Smooth muscle cell (in vitro differentiated cells): ENCODE data around the gene PPP1R15A. TPM values are rescaled to one million over a fixed set of nuclear protein-coding genes. Genes with fewer than 3 reads are reported as not detected.
"Not testable (repeated sequence)": the region's sequence is repeated elsewhere in the genome, so short reads cannot be mapped to it uniquely, and the experiment has no call there.

Experiments used
- DNase-seq: peaks from one replicate; lab custom pipeline; 2025; ENCODE audit not compliant: unreplicated experiment; lab: John Stamatoyannopoulos, UW
- H2AFZ ChIP-seq: fragments of 200-600 bp; sonication (generic); 2 replicates; pipeline ENCODE4 v1.6.0; 2016; ENCODE audit warnings: antibody characterized with exemption, low read depth, mild to moderate bottlenecking
- H3F3A ChIP-seq: fragments of 200-600 bp; sonication (generic); 2 replicates; pipeline ENCODE4 v1.6.0; 2017; ENCODE audit warnings: antibody characterized with exemption, low read depth
- H3K27ac ChIP-seq: fragments of 200-600 bp; sonication (generic); 2 replicates; pipeline ENCODE4 v1.5.1; 2016; ENCODE audit warnings: low read depth, mild to moderate bottlenecking
- H3K27me3 ChIP-seq: fragments of 200-600 bp; sonication (generic); 2 replicates; pipeline ENCODE4 v1.6.1; 2016; ENCODE audit warnings: low read depth, mild to moderate bottlenecking
- H3K36me3 ChIP-seq: fragments of 200-600 bp; sonication (generic); 2 replicates; pipeline ENCODE4 v1.5.1; 2016; ENCODE audit warnings: low read depth
- H3K4me1 ChIP-seq: fragments of 200-600 bp; sonication (generic); 2 replicates; pipeline ENCODE4 v1.5.1; 2016; ENCODE audit warnings: low read depth
- H3K4me2 ChIP-seq: fragments of 200-600 bp; sonication (generic); 2 replicates; pipeline ENCODE4 v1.6.0; 2016; ENCODE audit warnings: mild to moderate bottlenecking
- H3K4me3 ChIP-seq: fragments of 200-600 bp; sonication (generic); 2 replicates; pipeline ENCODE4 v1.5.1; 2016; ENCODE audit warnings: mild to moderate bottlenecking
- H3K79me2 ChIP-seq: fragments of 200-600 bp; sonication (generic); 2 replicates; pipeline ENCODE4 v1.6.0; 2016; ENCODE audit warnings: low read depth, mild to moderate bottlenecking
- H3K9ac ChIP-seq: fragments of 200-600 bp; sonication (generic); 2 replicates; pipeline ENCODE4 v1.6.0; 2016; ENCODE audit warnings: low read depth
- H3K9me3 ChIP-seq: fragments of 200-600 bp; sonication (generic); replicated peaks from 2 replicates; pipeline ENCODE4 v1.5.1; 2016; ENCODE audit warnings: low read depth
- H4K20me1 ChIP-seq: fragments of 200-600 bp; sonication (generic); 2 replicates; pipeline ENCODE4 v1.6.0; 2016; ENCODE audit warnings: low read depth
- WGBS: methylation state at CpG from one replicate; pipeline ENCODE4 v1.1.7; 2016; ENCODE audit warnings: low lambda C conversion rate; 5-methylcytosine and 5-hydroxymethylcytosine counted together
- polyA plus RNA-seq: library from polyadenylated mRNA; unstranded; fragments of >200 nt; fragmentation: Nextera tagmentation; extraction: Ambion mirVana; gene quantifications from 2 replicates; pipeline ENCODE4 v1.2.1, GENCODE V29; 2016
- total RNA-seq: library from RNA; depleted of rRNA; stranded (reverse); fragments of >200 nt; gene quantifications from 2 replicates; pipeline ENCODE4 v1.2.3, GENCODE V29; 2014
- TF ChIP-seq, protein P1 (sequence below): fragments of 200-600 bp; sonication (generic); IDR thresholded peaks from 2 replicates; pipeline ENCODE4 v1.5.1; 2017; ENCODE audit warnings: borderline replicate concordance, mild to moderate bottlenecking, antibody characterized with exemption; ENCODE audit not compliant: insufficient read depth, poor library complexity, severe bottlenecking

The PPP1R15A gene
- total and polyA plus RNA-seq, 2 experiments from 2014 or later, result 88.5 to 339 TPM

DNA sequence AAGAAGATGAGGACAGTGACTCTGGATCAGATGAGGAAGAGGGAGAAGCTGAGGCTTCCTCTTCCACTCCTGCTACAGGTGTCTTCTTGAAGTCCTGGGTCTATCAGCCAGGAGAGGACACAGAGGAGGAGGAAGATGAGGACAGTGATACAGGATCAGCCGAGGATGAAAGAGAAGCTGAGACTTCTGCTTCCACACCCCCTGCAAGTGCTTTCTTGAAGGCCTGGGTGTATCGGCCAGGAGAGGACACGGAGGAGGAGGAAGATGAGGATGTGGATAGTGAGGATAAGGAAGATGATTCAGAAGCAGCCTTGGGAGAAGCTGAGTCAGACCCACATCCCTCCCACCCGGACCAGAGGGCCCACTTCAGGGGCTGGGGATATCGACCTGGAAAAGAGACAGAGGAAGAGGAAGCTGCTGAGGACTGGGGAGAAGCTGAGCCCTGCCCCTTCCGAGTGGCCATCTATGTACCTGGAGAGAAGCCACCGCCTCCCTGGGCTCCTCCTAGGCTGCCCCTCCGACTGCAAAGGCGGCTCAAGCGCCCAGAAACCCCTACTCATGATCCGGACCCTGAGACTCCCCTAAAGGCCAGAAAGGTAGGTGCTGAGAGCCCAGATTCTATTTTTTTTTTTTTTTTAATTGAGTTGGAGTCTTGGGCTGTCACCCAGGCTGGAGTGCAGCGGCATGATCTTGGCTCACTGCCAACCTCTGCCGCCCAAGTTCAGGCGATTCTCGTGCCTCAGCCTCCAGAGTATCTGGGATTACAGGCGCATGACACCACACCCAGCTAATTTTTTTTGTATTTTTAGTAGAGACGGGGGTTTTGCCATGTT lies 2.3 kb downstream of the PPP1R15A start:
- no peaks in the 10 kb centered on the region for H3K27me3 ChIP-seq
- H3K4me2 ChIP-seq, result peak overlapping the region; percentile 98
- H2AFZ ChIP-seq, result no peak overlapping the region
- H3K79me2 ChIP-seq, result peaks cover 38% of the 10 kb centered on the region
- WGBS, result 38% methylated on average over 17 of the region's 17 CpGs
- peak overlapping the region; percentile 100 for H3K27ac ChIP-seq
- peak overlapping the region; percentile 97 for H3K4me3 ChIP-seq
- DNase-seq, result no peak
- H4K20me1 ChIP-seq, result peaks cover 63% of the 10 kb centered on the region
- peak overlapping the region; percentile 100 for H3K9ac ChIP-seq
- H3K9me3 ChIP-seq, result no peaks in the 10 kb centered on the region
- peaks cover 48% of the 10 kb centered on the region for H3F3A ChIP-seq
- TF ChIP-seq, protein P1, sequence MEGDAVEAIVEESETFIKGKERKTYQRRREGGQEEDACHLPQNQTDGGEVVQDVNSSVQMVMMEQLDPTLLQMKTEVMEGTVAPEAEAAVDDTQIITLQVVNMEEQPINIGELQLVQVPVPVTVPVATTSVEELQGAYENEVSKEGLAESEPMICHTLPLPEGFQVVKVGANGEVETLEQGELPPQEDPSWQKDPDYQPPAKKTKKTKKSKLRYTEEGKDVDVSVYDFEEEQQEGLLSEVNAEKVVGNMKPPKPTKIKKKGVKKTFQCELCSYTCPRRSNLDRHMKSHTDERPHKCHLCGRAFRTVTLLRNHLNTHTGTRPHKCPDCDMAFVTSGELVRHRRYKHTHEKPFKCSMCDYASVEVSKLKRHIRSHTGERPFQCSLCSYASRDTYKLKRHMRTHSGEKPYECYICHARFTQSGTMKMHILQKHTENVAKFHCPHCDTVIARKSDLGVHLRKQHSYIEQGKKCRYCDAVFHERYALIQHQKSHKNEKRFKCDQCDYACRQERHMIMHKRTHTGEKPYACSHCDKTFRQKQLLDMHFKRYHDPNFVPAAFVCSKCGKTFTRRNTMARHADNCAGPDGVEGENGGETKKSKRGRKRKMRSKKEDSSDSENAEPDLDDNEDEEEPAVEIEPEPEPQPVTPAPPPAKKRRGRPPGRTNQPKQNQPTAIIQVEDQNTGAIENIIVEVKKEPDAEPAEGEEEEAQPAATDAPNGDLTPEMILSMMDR, result no peak
- no peaks in the 10 kb centered on the region for H3K36me3 ChIP-seq
- H3K4me1 ChIP-seq, result peaks cover 6% of the 10 kb centered on the region

DNA sequence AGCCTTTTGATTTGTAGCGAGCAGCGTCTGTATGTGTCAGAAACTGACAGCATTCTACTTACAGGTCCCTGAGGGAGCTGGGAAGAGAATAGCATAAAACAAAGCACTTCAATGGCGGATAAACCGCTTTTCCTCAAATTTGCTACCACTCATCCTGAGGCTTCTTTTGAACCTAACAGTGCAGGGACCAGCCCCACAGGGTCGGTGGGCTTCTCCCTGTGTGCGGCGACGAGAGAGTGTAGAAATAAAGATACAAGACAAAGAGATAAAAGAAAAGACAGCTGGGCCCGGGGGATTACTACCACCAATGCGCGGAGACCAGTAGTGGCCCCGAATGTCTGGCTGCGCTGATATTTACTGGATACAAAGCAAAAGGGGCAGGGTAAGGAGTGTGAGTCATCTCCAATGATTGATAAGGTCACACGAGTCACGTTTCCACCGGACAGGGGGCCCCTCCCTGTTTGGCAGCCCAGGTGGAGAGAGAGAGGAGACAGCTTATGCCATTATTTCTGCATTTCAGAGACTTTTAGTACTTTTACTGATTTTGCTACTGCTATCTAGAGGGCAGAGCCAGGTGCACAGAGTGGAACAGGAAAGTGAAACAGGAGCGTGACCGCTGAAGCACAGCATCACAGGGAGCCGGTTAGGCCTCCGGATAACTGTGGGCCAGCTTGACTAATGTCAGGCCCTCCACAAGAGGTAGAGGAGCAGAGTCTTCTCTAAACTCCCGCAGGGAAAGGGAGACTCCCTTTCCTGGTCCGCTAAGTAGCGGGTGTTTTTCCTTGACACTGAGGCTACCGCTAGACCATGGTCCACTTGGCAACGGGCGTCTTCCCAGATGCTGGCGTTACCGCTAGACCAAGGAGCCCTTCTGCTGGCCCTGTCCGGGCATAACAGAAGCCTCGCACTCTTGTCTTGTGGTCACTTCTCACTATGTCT lies 4.1 kb downstream of the PPP1R15A start:
- peak overlapping the region; percentile 97 for H3K4me3 ChIP-seq
- H3K4me1 ChIP-seq, result peaks cover 13% of the 10 kb centered on the region
- H3K4me2 ChIP-seq, result peak overlapping the region; percentile 98
- H3K36me3 ChIP-seq, DNase-seq, H3K27me3 ChIP-seq, H3K9me3 ChIP-seq, H2AFZ ChIP-seq: not testable (repeated sequence)
- peak overlapping the region; percentile 100 for H3K27ac ChIP-seq
- peaks cover 63% of the 10 kb centered on the region for H4K20me1 ChIP-seq
- H3K79me2 ChIP-seq, result peaks cover 38% of the 10 kb centered on the region
- H3F3A ChIP-seq, result peaks cover 48% of the 10 kb centered on the region
- 65% methylated on average over 30 of the region's 30 CpGs for WGBS
- peak overlapping the region; percentile 100 for H3K9ac ChIP-seq

DNA sequence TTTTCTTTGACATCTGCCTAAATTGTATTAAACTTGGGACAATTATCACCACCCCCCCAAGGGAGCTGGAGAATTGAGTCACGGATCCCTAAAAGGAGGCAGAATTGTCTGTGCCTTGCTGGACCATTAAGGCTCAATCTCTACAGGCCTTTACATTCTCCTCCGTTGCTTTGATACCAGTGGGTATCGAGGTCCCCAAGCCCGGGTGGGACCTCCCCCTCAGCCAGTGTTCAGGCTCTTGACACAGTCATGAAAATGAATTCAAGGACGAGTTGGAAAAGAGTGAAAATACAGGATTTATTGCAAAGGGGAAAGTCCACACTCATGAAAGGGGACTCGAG lies 5.6 kb downstream of the PPP1R15A start:
- peaks cover 13% of the 10 kb centered on the region for H3K4me1 ChIP-seq
- no peak overlapping the region for H3K4me3 ChIP-seq
- TF ChIP-seq, protein P1, result no peak
- H4K20me1 ChIP-seq, result peaks cover 58% of the 10 kb centered on the region
- H3K27me3 ChIP-seq, result no peaks in the 10 kb centered on the region
- H3K9me3 ChIP-seq, result no peaks in the 10 kb centered on the region
- H2AFZ ChIP-seq, result no peak overlapping the region
- 73% methylated on average over 6 of the region's 6 CpGs for WGBS
- peak overlapping the region; percentile 17 for H3K4me2 ChIP-seq
- H3K36me3 ChIP-seq, result no peaks in the 10 kb centered on the region
- no peak for DNase-seq
- peaks cover 33% of the 10 kb centered on the region for H3K79me2 ChIP-seq
- H3F3A ChIP-seq, result peaks cover 48% of the 10 kb centered on the region
- H3K9ac ChIP-seq, result no peak overlapping the region
- peak overlapping the region; percentile 100 for H3K27ac ChIP-seq
